ENCODE results near the gene SPATS2.

Gene SPATS2

GRCh38 chr12:49389387-49389703, 22.1 kb downstream of the SPATS2 start:
- TF ChIP-seq CTCF (IDR thresholded peaks at IDR 0.05), result no peak
- TF ChIP-seq ZFX (IDR thresholded peaks at IDR 0.05; ENCODE audit: borderline replicate concordance), result no peak
- H3K27ac ChIP-seq, result no peak overlapping the region

- TF ChIP-seq ZFX (IDR thresholded peaks at IDR 0.05; ENCODE audit: borderline replicate concordance) (no peak), CTCF (IDR thresholded peaks at IDR 0.05) (no peak)
Measured at GRCh38 chr12:49397000-49397399, 29.7 kb downstream of the SPATS2 start.

GRCh38 chr12:49400304-49400703, 33.0 kb downstream of the SPATS2 start:
- TF ChIP-seq CTCF (IDR thresholded peaks at IDR 0.05) (no peak), ZFX (IDR thresholded peaks at IDR 0.05; ENCODE audit: borderline replicate concordance) (no peak)
- no peak overlapping the region for H3K27ac ChIP-seq

More at GRCh38 chr12:49397000-49397399, 29.7 kb downstream of the SPATS2 start:
- H3K27ac ChIP-seq, result no peak overlapping the region

- H3K27ac ChIP-seq, result peak overlapping the region; percentile 22
- TF ChIP-seq CTCF (IDR thresholded peaks at IDR 0.05), result no peak
- no peak for TF ChIP-seq ZFX (IDR thresholded peaks at IDR 0.05; ENCODE audit: borderline replicate concordance)
Measured at GRCh38 chr12:49403971-49404450, 36.7 kb downstream of the SPATS2 start.

- no peak for TF ChIP-seq ZFX (IDR thresholded peaks at IDR 0.05; ENCODE audit: borderline replicate concordance)
- TF ChIP-seq CTCF (IDR thresholded peaks at IDR 0.05), result no peak
- H3K27ac ChIP-seq, result no peak overlapping the region
Measured at GRCh38 chr12:49404956-49405355, 37.7 kb downstream of the SPATS2 start.

- H3K27ac ChIP-seq, result no peak overlapping the region
- TF ChIP-seq ZFX (IDR thresholded peaks at IDR 0.05; ENCODE audit: borderline replicate concordance) (no peak), CTCF (IDR thresholded peaks at IDR 0.05) (no peak)
Measured at GRCh38 chr12:49410818-49411217, 43.6 kb downstream of the SPATS2 start.

GRCh38 chr12:49413010-49413409, 45.7 kb downstream of the SPATS2 start:
- H3K27ac ChIP-seq, result no peak overlapping the region

More at GRCh38 chr12:49413010-49413409, 45.7 kb downstream of the SPATS2 start:
- TF ChIP-seq CTCF (IDR thresholded peaks at IDR 0.05) (no peak), ZFX (IDR thresholded peaks at IDR 0.05; ENCODE audit: borderline replicate concordance) (no peak)
